Measurements from ENCODE around the gene BLZF1. TPM values are rescaled to one million over a fixed set of nuclear protein-coding genes. Genes with fewer than 3 reads are reported as not detected.
A peak's percentile ranks its signal among the peaks of the same experiment; 100 is the strongest.

BLZF1 gene
- total RNA-seq, 1 donor from 2014 or later, result 27.2 TPM

DNA sequence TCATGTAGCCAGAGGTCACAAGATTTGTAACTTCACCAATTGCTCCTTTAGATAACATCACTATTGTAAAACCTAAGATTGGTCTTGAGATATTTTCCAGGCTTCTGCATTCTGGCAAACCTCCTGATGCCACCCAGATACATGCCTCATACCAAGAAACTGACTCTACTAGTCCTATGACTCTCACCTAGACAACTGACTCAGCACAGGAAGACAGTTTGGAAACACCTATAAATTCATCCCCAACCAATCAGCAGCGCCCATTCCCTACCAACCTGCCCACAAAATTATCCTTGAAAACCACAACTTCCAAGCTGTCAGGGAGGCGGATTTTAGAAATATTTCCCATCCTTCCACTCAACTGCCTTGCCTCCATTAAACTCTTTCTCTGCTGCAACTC lies 3.0 kb upstream of the BLZF1 start:
- TF ChIP-seq CTCF (IDR thresholded peaks at IDR 0.05), result no peak
- ATAC-seq (no peak), DNase-seq (no peak)
- Histone ChIP-seq H3K4me1 (peaks cover 23% of the 10 kb centered on the region), H3K9me3 (no peaks in the 10 kb centered on the region), H3K27ac (no peak overlapping the region), H3K4me3 (no peak overlapping the region), H3K27me3 (ENCODE audit: low read depth) (no peaks in the 10 kb centered on the region), H3K36me3 (peaks cover 4% of the 10 kb centered on the region)
- intact Hi-C loops (cut with DNase I), result no loop called here

DNA sequence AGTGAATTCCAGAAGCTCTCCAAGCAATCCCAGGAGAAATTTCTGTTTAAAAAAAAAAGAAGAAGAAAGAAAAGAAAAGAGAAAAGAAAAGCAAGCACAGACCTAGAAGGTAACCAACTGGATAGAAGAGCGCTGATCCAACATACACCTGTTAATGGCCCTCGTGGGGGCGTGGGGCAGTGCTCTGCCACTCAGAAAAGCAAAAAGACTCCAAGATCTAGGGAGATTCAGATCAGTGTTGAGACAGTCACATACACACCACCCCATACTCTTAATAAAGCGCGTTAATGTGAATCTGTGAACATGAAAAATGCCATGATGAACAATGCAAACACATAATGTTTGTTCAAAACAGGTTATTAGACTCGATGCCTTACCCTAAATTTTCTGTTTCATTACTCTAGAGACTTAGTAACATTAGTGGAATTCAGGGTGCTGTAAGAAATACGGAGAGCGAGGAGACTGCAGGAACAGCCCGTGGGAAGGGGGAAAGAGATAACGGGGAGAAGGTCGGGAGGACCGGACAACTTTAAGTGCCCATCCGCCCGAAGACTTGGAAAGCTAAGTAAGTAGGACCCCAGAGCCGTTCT lies 804 bp upstream of the BLZF1 start:
- DNase-seq, result no peak
- Histone ChIP-seq H3K4me1 (peaks cover 24% of the 10 kb centered on the region), H3K36me3 (peaks cover 27% of the 10 kb centered on the region), H3K4me3 (peak overlapping the region; percentile 79), H3K9me3 (no peaks in the 10 kb centered on the region), H3K27ac (peak overlapping the region; percentile 82), H3K27me3 (ENCODE audit: low read depth) (no peaks in the 10 kb centered on the region)
- TF ChIP-seq CTCF (IDR thresholded peaks at IDR 0.05), result no peak
- peak in 1 of 2 donors; percentile 12 for ATAC-seq
- intact Hi-C loops (cut with DNase I), result no loop called here

DNA sequence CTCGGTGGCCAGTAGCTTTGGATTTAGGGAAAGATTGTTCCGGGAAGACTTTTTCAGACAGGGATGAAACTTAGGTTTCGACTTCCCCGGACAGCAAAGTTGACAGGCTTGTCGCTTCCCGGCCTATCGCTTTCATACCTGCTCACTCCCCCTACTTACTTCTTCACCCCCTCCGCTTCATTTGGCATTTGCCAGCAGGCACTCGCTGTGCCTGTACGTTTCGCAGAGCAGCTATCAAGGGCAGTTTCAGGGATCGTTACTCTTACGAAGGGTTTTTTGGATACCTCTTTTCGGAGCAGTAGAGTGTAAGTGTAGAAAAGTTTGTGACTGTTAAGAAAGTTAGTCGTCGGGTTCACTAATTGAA lies 393 bp downstream of the BLZF1 start:
- no peak for TF ChIP-seq CTCF (IDR thresholded peaks at IDR 0.05)
- H3K4me3 ChIP-seq, result peak overlapping the region; percentile 79
- no peak for DNase-seq
- intact Hi-C loops (cut with DNase I), result no loop called here
- no peaks in the 10 kb centered on the region for H3K27me3 ChIP-seq (ENCODE audit: low read depth)
- H3K4me1 ChIP-seq, result peaks cover 24% of the 10 kb centered on the region
- peak; percentile 24 to 43 for ATAC-seq
- peak overlapping the region; percentile 82 for H3K27ac ChIP-seq
- no peaks in the 10 kb centered on the region for H3K9me3 ChIP-seq
- peaks cover 39% of the 10 kb centered on the region for H3K36me3 ChIP-seq

DNA sequence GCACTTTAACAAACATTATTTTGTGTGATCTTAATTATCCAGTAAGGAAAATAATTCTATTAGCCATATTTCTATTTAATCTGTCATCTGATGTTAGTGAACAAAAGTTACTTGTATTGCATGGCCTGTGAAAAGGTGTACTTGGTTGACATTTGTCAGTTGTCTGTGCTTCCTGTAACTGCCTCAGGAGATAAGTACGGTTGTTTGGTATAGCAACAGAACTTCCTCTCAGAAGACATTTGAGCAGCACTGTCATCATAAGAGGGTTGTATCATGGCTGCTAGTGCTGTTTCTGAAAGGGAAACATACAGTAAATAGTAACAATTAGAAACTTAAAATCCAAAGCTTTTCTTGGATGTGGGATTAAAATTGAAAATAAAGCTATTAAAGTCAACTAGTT lies 3.4 kb downstream of the BLZF1 start:
- peaks cover 43% of the 10 kb centered on the region for H3K36me3 ChIP-seq
- H3K27ac ChIP-seq, result no peak overlapping the region
- no peak for ATAC-seq
- no peaks in the 10 kb centered on the region for H3K9me3 ChIP-seq
- H3K27me3 ChIP-seq (ENCODE audit: low read depth), result no peaks in the 10 kb centered on the region
- peaks cover 23% of the 10 kb centered on the region for H3K4me1 ChIP-seq
- no peak overlapping the region for H3K4me3 ChIP-seq
- intact Hi-C loops (cut with DNase I), result no loop called here
- no peak for DNase-seq
- no peak for TF ChIP-seq CTCF (IDR thresholded peaks at IDR 0.05)

DNA sequence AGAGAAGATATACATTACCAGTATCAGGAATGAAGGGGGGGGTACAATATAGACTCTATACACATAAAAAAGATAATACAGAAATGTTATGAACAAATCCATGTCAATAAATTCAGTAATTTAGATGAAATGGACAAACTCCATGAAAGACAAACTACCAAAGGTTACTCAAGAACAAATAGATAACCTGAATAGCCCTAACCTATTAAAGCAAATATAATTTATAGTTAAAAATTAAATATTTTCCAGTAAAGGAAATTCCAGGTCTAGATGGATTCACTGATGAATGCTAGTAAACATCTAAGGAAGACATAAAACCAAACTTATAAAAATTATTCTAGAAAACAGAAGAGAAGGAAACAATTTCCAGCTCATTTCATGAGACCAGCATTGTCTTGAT lies 13.2 kb downstream of the BLZF1 start:
- intact Hi-C loops (cut with DNase I), result no loop called here
- Histone ChIP-seq H3K9me3 (no peaks in the 10 kb centered on the region), H3K4me1 (no peaks in the 10 kb centered on the region), H3K36me3 (peaks cover 87% of the 10 kb centered on the region), H3K4me3 (no peak overlapping the region), H3K27ac (no peak overlapping the region), H3K27me3 (ENCODE audit: low read depth) (no peaks in the 10 kb centered on the region)
- ATAC-seq (no peak), DNase-seq (no peak)
- TF ChIP-seq CTCF (IDR thresholded peaks at IDR 0.05), result no peak

DNA sequence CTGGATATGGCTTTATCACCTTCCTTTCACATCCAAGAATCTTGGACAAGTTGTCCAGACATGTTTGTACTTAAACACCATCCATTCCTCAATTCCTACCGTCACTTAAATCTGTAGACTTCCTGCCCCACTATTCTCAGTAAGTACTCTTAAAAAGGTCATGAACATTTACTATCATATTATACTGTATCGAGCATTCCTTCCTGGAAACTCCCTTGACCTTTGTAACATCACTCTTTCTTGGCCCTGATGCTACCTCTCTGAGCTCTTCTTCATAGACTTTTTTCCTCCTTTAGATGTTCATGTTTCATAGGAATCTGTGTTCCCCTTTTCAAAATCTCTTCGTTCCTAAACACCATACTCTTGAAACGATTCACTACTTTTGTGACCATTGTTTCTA lies 15.5 kb downstream of the BLZF1 start:
- no peak for TF ChIP-seq CTCF (IDR thresholded peaks at IDR 0.05)
- intact Hi-C loops (cut with DNase I), result no loop called here
- no peak for DNase-seq
- H3K4me3 ChIP-seq, result no peak overlapping the region
- ATAC-seq, result no peak
- H3K9me3 ChIP-seq, result no peaks in the 10 kb centered on the region
- H3K36me3 ChIP-seq, result peaks cover 84% of the 10 kb centered on the region
- H3K27ac ChIP-seq, result no peak overlapping the region
- no peaks in the 10 kb centered on the region for H3K4me1 ChIP-seq
- no peaks in the 10 kb centered on the region for H3K27me3 ChIP-seq (ENCODE audit: low read depth)

All from lower lobe of right lung (tissue), 2 donors.